ENCODE results near the gene DOCK3.

DOCK3 gene

GRCh38 chr3:51392355-51393133 is 717.8 kb downstream of the DOCK3 start:
- no peak for DNase-seq

GRCh38 chr3:51393134-51393495 is 718.4 kb downstream of the DOCK3 start:
- DNase-seq, result no peak

- DNase-seq, result no peak
These were observed 718.8 kb downstream of the DOCK3 start for GRCh38 chr3:51393564-51393963.

- DNase-seq, result no peak
These were observed 719.8 kb downstream of the DOCK3 start for GRCh38 chr3:51394541-51394940.

- DNase-seq, result no peak
These were observed 720.9 kb downstream of the DOCK3 start for GRCh38 chr3:51395493-51396213.

- DNase-seq, result no peak
These were observed 721.7 kb downstream of the DOCK3 start for GRCh38 chr3:51396401-51396800.

GRCh38 chr3:51397392-51397791 is 722.7 kb downstream of the DOCK3 start:
- no peak for DNase-seq

GRCh38 chr3:51398595-51399310 is 724.0 kb downstream of the DOCK3 start:
- DNase-seq, result no peak

GRCh38 chr3:51400166-51400565 is 725.4 kb downstream of the DOCK3 start:
- peak; percentile 28 to 37 for DNase-seq

GRCh38 chr3:51401735-51402134 is 727.0 kb downstream of the DOCK3 start:
- DNase-seq, result peak; percentile 88 to 92

GRCh38 chr3:51403675-51404074 is 728.9 kb downstream of the DOCK3 start:
- no peak for DNase-seq

- DNase-seq, result no peak
These were observed 733.3 kb downstream of the DOCK3 start for GRCh38 chr3:51408021-51408420.

- DNase-seq, result no peak
These were observed 734.1 kb downstream of the DOCK3 start for GRCh38 chr3:51408813-51409212.

- no peak for DNase-seq
These were observed 747.5 kb downstream of the DOCK3 start for GRCh38 chr3:51422211-51422610.

GRCh38 chr3:51426921-51427320 is 752.2 kb downstream of the DOCK3 start:
- DNase-seq, result no peak

GRCh38 chr3:51429138-51429537 is 754.4 kb downstream of the DOCK3 start:
- no peak for DNase-seq

All from Kasumi-1 (cell line).